Measurements from ENCODE around the gene WDR17. TPM values are rescaled to one million over a fixed set of nuclear protein-coding genes. Genes with fewer than 3 reads are reported as not detected.

WDR17 gene
- total and polyA plus RNA-seq, 2 of the 8 experiments (the other 6 are each of a cell fraction or from before 2014, with no cell fraction given) = 1.4 to 3.3 TPM

DNA sequence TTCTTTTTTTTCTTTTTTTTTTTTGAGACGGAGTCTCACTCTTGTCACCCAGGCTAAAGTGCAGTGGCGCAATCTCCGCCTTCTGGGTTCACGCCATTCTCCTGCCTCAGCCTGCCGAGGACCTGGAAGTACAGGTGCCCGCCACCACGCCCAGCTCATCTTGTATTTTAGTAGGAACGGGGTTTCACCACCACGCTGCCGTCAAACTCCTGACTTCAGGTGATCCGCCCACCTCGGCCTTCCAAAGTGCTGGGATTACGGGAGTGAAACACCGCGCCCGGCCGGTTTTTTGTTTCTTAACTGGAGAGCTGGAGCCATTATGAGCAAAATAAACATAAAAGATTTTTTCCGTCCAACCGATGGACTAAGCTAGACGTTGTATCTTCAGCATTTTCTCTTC is 1.9 kb upstream of the WDR17 start (continued):
- TF ChIP-seq EP300 (IDR thresholded peaks at IDR 0.05; ENCODE audit: borderline replicate concordance in 1 of 2, low read depth in 2 of 2, low read length in 2 of 2) = no peak
- no peak for TF ChIP-seq CBX5 (IDR thresholded peaks at IDR 0.05; ENCODE audit: low read depth, low read length)
- no peak for TF ChIP-seq KDM5A (IDR thresholded peaks at IDR 0.05; ENCODE audit: low read length)
- no peak for TF ChIP-seq SP1 (IDR thresholded peaks at IDR 0.05; ENCODE audit: low read depth, low read length)
